Upper lobe of left lung (tissue), 6 donors: Measurements from ENCODE around the gene ZNF124. TPM values are rescaled to one million over a fixed set of nuclear protein-coding genes. Genes with fewer than 3 reads are reported as not detected.

Source experiments
- ATAC-seq, 2 donors: fragments of 200-7000 bp; cut with Tn5 transposase; one replicate each; pipeline ENCODE4 v1.9.1; 2022; ENCODE audit warnings: mild to moderate bottlenecking in 2 of 2, moderate library complexity in 2 of 2; ENCODE audit not compliant: low FRiP score in 2 of 2
- DNase-seq, 2 donors: peaks; one replicate each; pipeline ENCODE4 v3.0.0-alpha.2; 2019 to 2020
- H3K27ac ChIP-seq, 4 donors: fragments of 200-600 bp; sonication (generic); one replicate each; pipeline ENCODE4 v1.5.1; 2016 to 2019
- H3K27me3 ChIP-seq, 4 donors: fragments of 200-600 bp; sonication (generic); one replicate each; pipeline ENCODE4 v1.5.1; 2017 to 2019
- H3K36me3 ChIP-seq, 4 donors: fragments of 200-600 bp; sonication (generic); one replicate each; pipeline ENCODE4 v1.5.1; 2016 to 2019
- H3K4me1 ChIP-seq, 4 donors: fragments of 200-600 bp; sonication (generic); one replicate each; pipeline ENCODE4 v1.5.1; 2018 to 2019
- H3K4me3 ChIP-seq, 4 donors: fragments of 200-600 bp; sonication (generic); one replicate each; pipeline ENCODE4 v1.5.1; 2017 to 2019; ENCODE audit warnings: mild to moderate bottlenecking in 2 of 4, moderate library complexity in 1 of 4
- H3K9me3 ChIP-seq, 4 donors: fragments of 200-600 bp; sonication (generic); one replicate each; pipeline ENCODE4 v1.5.1; 2018 to 2019
- CTCF ChIP-seq, 6 experiments: fragments of 450-650 bp in 4 of 6; fragments of 200-600 bp in 2 of 6; sonication (generic) in 2 of 6; IDR thresholded peaks; one replicate each; pipeline ENCODE4 v1.5.1; 2016 to 2019; ENCODE audit warnings: antibody characterized with exemption in 6 of 6
- EP300 ChIP-seq, 4 donors: sonication (generic); formaldehyde crosslinking; IDR thresholded peaks; one replicate each; pipeline ENCODE4 v1.5.1; 2017; ENCODE audit warnings: antibody characterized with exemption in 4 of 4, control low read depth in 2 of 4
- POLR2A ChIP-seq, 4 donors: fragments of 450-650 bp; IDR thresholded peaks; one replicate each; pipeline ENCODE4 v1.5.1; 2016 to 2017; ENCODE audit warnings: antibody characterized with exemption in 4 of 4, mild to moderate bottlenecking in 2 of 4
- POLR2AphosphoS5 ChIP-seq, 2 donors: sonication (generic); formaldehyde crosslinking; IDR thresholded peaks; one replicate each; pipeline ENCODE4 v1.5.1; 2017; ENCODE audit warnings: antibody characterized with exemption in 2 of 2
- WGBS, 2 donors: methylation state at CpG; one replicate each; pipeline ENCODE4 v1.1.5; 2017 to 2018; 5-methylcytosine and 5-hydroxymethylcytosine counted together
- total RNA-seq, 6 donors: library from RNA; depleted of rRNA in 4 of 6; stranded (reverse); fragments of >200 nt in 4 of 6; gene quantifications; one replicate each; pipeline versions ENCODE4 v1.1.0 to v1.2.1, GENCODE V29; 2016 to 2021
- donor health status: DM: no; HTN: no; CAD: no; lungs with moderate emphysema.
- donor health status: DM: no; HTN: yes; CAD: no; lungs with severe emphysema.

Gene ZNF124
- total RNA-seq, 6 donors from 2014 or later, result 8.7 to 34.6 (median 27.6) TPM

DNA sequence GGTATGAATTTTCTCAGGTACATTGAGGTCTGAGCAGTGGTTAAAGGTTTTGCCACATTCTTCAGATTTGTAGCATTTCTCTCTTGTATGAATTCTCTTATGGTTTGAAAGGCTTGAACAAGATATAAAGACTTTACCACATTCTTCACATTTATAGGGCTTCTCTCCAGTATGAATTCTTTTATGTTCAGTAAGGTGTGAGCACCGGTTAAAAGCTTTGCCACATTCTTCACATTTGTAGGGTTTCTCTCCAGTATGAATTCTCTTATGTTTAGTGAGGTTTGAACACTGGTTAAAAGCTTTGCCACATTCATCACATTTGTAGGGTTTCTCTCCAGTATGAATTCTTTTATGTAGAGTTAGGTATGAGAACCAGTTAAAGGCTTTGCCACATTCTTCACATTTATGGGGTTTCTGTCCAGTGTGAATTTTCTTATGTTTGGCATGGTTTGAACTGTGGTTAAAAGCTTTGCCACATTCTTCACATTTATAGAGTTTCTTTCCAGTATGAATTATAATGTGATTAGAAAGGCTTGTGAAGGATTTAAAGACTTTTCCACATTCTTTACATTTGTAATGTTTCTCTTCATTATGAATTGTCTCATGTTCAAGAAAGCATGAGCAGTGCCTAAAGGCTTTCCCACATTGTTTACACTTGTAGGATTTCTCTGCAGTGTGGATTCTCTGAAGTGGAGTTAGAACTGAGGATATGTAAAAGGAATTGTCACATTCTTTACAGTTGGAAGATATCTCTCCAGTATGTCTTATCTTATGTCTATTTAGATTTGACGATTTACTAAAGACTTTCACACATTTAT lies 18.4 kb upstream of the ZNF124 start:
- Histone ChIP-seq H3K9me3 (peaks cover 58 to 90% (median 75%) of the 10 kb centered on the region in 4 donors), H3K27ac (no peak overlapping the region), H3K27me3 (no peaks in the 10 kb centered on the region), H3K4me3 (no peak overlapping the region), H3K36me3 (peaks cover 9 to 55% (median 25%) of the 10 kb centered on the region in 4 donors), H3K4me1 (no peaks in the 10 kb centered on the region)
- WGBS, 2 donors, result 74 to 90% methylated on average over 2 of the region's 2 CpGs
- TF ChIP-seq CTCF (IDR thresholded peaks at IDR 0.05) (no peak), POLR2AphosphoS5 (IDR thresholded peaks at IDR 0.05) (no peak), POLR2A (IDR thresholded peaks at IDR 0.05) (no peak), EP300 (IDR thresholded peaks at IDR 0.05) (no peak)
- DNase-seq (no peak), ATAC-seq (no peak)

DNA sequence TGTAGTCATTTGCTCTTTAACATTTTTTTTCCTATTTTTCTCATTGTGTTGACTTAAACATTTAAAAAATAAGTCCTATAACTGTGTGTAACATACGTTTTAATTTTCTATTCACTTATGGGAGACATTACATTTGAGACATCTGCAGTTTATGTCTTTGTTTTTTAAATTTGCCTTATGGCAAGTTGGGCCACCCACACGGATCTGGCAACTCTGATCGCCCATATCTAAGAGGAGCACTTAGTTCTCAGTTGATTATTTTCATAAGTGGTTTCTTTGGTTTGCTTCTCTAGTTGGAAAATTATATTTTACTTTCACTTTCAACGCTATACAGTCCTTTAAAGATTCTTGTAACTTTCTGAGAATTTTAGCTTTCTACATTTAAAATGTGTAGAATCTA lies 13.8 kb upstream of the ZNF124 start:
- Histone ChIP-seq H3K9me3 (peaks cover 41 to 76% (median 61%) of the 10 kb centered on the region in 4 donors), H3K4me3 (no peak overlapping the region), H3K27ac (no peak overlapping the region), H3K27me3 (no peaks in the 10 kb centered on the region), H3K4me1 (no peaks in the 10 kb centered on the region), H3K36me3 (peaks cover 4 to 17% (median 10%) of the 10 kb centered on the region in 4 donors)
- ATAC-seq, result no peak
- no peak for DNase-seq
- 66 to 76% methylated on average over 4 of the region's 4 CpGs for WGBS, 2 donors
- TF ChIP-seq EP300 (IDR thresholded peaks at IDR 0.05) (no peak), POLR2A (IDR thresholded peaks at IDR 0.05) (no peak), POLR2AphosphoS5 (IDR thresholded peaks at IDR 0.05) (no peak), CTCF (IDR thresholded peaks at IDR 0.05) (no peak)

- H3K4me3 ChIP-seq, result no peak overlapping the region
- H3K36me3 ChIP-seq, result peaks cover 0 to 3% (median 0%) of the 10 kb centered on the region in 4 donors
- TF ChIP-seq POLR2A (IDR thresholded peaks at IDR 0.05), result no peak
- TF ChIP-seq EP300 (IDR thresholded peaks at IDR 0.05), result no peak
- no peak for DNase-seq
- no peak overlapping the region for H3K27ac ChIP-seq
- H3K27me3 ChIP-seq, result no peaks in the 10 kb centered on the region
- WGBS, 2 donors, result 85% methylated on average over 4 of the region's 4 CpGs; no CpG with 5 or more reads in 1 of the 2 donors
- no peak for ATAC-seq
- H3K4me1 ChIP-seq, result no peaks in the 10 kb centered on the region
- H3K9me3 ChIP-seq, result peaks cover 27 to 65% (median 49%) of the 10 kb centered on the region in 4 donors
Observed at GRCh38 chr1:247184254-247184653, 12.4 kb upstream of the ZNF124 start.

- Histone ChIP-seq H3K27me3 (no peaks in the 10 kb centered on the region), H3K4me1 (no peaks in the 10 kb centered on the region), H3K36me3 (peaks cover 0 to 3% (median 0%) of the 10 kb centered on the region in 4 donors), H3K9me3 (peaks cover 21 to 53% (median 40%) of the 10 kb centered on the region in 4 donors), H3K4me3 (no peak overlapping the region), H3K27ac (no peak overlapping the region)
- ATAC-seq (no peak), DNase-seq (no peak)
- TF ChIP-seq CTCF (IDR thresholded peaks at IDR 0.05) (no peak), POLR2A (IDR thresholded peaks at IDR 0.05) (no peak), POLR2AphosphoS5 (IDR thresholded peaks at IDR 0.05) (no peak), EP300 (IDR thresholded peaks at IDR 0.05) (no peak)
- 79 to 90% methylated on average over 7 of the region's 7 CpGs for WGBS, 2 donors
Observed at GRCh38 chr1:247182994-247183393, 11.2 kb upstream of the ZNF124 start.

DNA sequence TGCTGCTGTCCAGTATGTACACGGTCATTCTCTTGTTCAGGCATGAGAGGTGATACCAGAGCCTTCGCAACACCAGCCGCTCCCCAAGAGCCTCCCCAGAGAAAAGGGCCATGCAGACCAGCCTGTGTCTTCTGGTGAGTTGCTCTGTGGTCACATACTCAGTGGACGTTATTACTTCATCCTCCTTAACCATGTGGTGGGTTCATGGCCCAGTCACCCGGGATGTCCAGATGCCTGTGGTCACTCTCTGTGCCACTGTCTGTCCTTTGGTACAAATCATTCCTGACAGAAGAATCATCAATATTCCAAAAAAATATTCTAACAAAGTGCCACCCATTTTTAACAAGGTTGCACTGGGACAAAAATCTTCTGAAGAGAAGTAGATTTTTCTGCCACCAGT lies 8.8 kb upstream of the ZNF124 start:
- Histone ChIP-seq H3K4me3 (no peak overlapping the region), H3K9me3 (peaks cover 6 to 30% (median 25%) of the 10 kb centered on the region in 4 donors), H3K27ac (no peak overlapping the region), H3K27me3 (no peaks in the 10 kb centered on the region), H3K36me3 (no peaks in the 10 kb centered on the region), H3K4me1 (no peaks in the 10 kb centered on the region)
- TF ChIP-seq POLR2A (IDR thresholded peaks at IDR 0.05) (no peak), EP300 (IDR thresholded peaks at IDR 0.05) (no peak), POLR2AphosphoS5 (IDR thresholded peaks at IDR 0.05) (no peak), CTCF (IDR thresholded peaks at IDR 0.05) (no peak)
- no peak for ATAC-seq
- no peak for DNase-seq
- 87% methylated on average over 5 of the region's 5 CpGs for WGBS, 2 donors
